ENCODE results near the gene ESRRA. TPM values are rescaled to one million over a fixed set of nuclear protein-coding genes. Genes with fewer than 3 reads are reported as not detected.

The ESRRA gene
- polyA plus RNA-seq, 1 donor (not counting 4 experiments of a cell fraction or from before 2014, with no cell fraction given): 20.8 TPM

DNA sequence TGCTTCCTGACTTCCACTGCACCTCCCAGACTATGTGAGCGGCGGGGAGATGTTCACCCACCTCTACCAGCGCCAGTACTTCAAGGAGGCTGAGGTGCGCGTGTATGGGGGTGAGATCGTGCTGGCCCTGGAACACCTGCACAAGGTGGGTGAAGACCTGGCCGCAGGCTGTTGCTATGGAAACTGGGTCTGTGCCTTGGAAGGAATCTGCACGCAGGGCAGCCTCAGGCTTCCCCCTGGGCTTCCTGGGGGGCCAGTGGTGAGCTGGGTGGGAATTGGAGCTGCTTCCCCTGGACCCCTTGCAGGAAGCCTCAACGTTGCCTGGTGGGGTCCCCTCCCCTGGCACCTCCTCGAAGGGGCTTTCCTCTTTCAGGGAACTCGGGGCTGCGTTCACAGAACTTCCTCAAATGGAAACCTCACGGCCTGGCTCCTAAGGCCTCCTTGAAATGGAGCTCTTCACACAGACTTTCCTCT, 55.2 kb downstream of the ESRRA start:
- no peak overlapping the region for H3K27ac ChIP-seq (ENCODE audit: control insufficient read depth, insufficient read depth, low read length)
- H3K4me1 ChIP-seq (ENCODE audit: control insufficient read depth, extremely low read depth, insufficient read depth, low read length): peaks cover 39% of the 10 kb centered on the region
- peaks cover 37% of the 10 kb centered on the region for H3K79me2 ChIP-seq (ENCODE audit: control insufficient read depth, insufficient read depth, low read length)
- H3K4me3 ChIP-seq (ENCODE audit: control insufficient read depth in 2 of 3, extremely low read depth in 1 of 3, insufficient read depth in 2 of 3, low read depth in 1 of 3, low read length in 3 of 3): peak overlapping the region; percentile 86 to 93 (median 90)
- no peak for TF ChIP-seq EZH2 (IDR thresholded peaks at IDR 0.05; ENCODE audit: low read length)
- TF ChIP-seq, protein P1, sequence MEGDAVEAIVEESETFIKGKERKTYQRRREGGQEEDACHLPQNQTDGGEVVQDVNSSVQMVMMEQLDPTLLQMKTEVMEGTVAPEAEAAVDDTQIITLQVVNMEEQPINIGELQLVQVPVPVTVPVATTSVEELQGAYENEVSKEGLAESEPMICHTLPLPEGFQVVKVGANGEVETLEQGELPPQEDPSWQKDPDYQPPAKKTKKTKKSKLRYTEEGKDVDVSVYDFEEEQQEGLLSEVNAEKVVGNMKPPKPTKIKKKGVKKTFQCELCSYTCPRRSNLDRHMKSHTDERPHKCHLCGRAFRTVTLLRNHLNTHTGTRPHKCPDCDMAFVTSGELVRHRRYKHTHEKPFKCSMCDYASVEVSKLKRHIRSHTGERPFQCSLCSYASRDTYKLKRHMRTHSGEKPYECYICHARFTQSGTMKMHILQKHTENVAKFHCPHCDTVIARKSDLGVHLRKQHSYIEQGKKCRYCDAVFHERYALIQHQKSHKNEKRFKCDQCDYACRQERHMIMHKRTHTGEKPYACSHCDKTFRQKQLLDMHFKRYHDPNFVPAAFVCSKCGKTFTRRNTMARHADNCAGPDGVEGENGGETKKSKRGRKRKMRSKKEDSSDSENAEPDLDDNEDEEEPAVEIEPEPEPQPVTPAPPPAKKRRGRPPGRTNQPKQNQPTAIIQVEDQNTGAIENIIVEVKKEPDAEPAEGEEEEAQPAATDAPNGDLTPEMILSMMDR (optimal IDR thresholded peaks at IDR 0.05 in 1 of 3, IDR thresholded peaks at IDR 0.05 in 1 of 3, conservative IDR thresholded peaks at IDR 0.05 in 1 of 3; ENCODE audit: extremely low read depth in 1 of 3, insufficient read depth in 2 of 3, low read length in 3 of 3): no peak
- H3K27me3 ChIP-seq (ENCODE audit: control insufficient read depth, extremely low read depth, insufficient read depth, low read length): no peaks in the 10 kb centered on the region
- H3K4me2 ChIP-seq (ENCODE audit: control insufficient read depth, extremely low read depth, insufficient read depth, low read depth, low read length): peak overlapping the region; percentile 97
- peaks cover 2% of the 10 kb centered on the region for H3K9me1 ChIP-seq (ENCODE audit: control insufficient read depth, extremely low read depth, insufficient read depth, low read length)
- DNase-seq (ENCODE audit: low read depth, low spot score): no peak
- peaks cover 34 to 41% of the 10 kb centered on the region in 2 experiments for H3K36me3 ChIP-seq (ENCODE audit: control insufficient read depth in 2 of 2, extremely low read depth in 1 of 2, insufficient read depth in 2 of 2, low read length in 2 of 2)
- H3K9ac ChIP-seq (ENCODE audit: control insufficient read depth, extremely low read depth, insufficient read depth, low read length): peak overlapping the region; percentile 1
- no peak overlapping the region for H2AFZ ChIP-seq (ENCODE audit: control insufficient read depth, low read length)
- no peak for FAIRE-seq
- dilution Hi-C loops (cut with MboI; ENCODE audit: extremely low pct_ligation_motif_present, low sequenced_read_pairs): no loop called here
- H4K20me1 ChIP-seq (ENCODE audit: control insufficient read depth, extremely low read depth, insufficient read depth, low read length): peaks cover 11% of the 10 kb centered on the region
- no peaks in the 10 kb centered on the region for H3K9me3 ChIP-seq (ENCODE audit: control insufficient read depth, low read depth, low read length)

DNA sequence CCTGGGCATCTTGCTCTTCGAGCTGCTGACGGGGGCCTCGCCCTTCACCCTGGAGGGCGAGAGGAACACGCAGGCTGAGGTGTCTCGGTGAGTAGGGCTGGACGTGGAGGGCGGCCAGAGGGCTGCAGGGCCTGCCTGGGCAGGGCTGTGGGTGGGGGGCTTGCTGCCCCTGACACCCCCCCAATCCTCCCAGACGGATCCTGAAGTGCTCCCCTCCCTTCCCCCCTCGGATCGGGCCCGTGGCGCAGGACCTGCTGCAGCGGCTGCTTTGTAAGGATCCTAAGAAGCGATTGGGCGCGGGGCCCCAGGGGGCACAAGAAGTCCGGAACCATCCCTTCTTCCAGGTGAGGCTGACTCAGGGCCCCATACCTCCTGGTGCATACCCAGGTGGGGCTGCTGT, 56.3 kb downstream of the ESRRA start:
- no peak overlapping the region for H3K4me3 ChIP-seq (ENCODE audit: control insufficient read depth in 2 of 3, extremely low read depth in 1 of 3, insufficient read depth in 2 of 3, low read depth in 1 of 3, low read length in 3 of 3)
- FAIRE-seq (no peak), DNase-seq (ENCODE audit: low read depth, low spot score) (no peak)
- no peak overlapping the region for H3K27ac ChIP-seq (ENCODE audit: control insufficient read depth, insufficient read depth, low read length)
- H3K27me3 ChIP-seq (ENCODE audit: control insufficient read depth, extremely low read depth, insufficient read depth, low read length): no peaks in the 10 kb centered on the region
- H2AFZ ChIP-seq (ENCODE audit: control insufficient read depth, low read length): no peak overlapping the region
- peaks cover 38 to 46% of the 10 kb centered on the region in 2 experiments for H3K36me3 ChIP-seq (ENCODE audit: control insufficient read depth in 2 of 2, extremely low read depth in 1 of 2, insufficient read depth in 2 of 2, low read length in 2 of 2)
- H4K20me1 ChIP-seq (ENCODE audit: control insufficient read depth, extremely low read depth, insufficient read depth, low read length): peaks cover 14% of the 10 kb centered on the region
- no peaks in the 10 kb centered on the region for H3K9me3 ChIP-seq (ENCODE audit: control insufficient read depth, low read depth, low read length)
- H3K4me1 ChIP-seq (ENCODE audit: control insufficient read depth, extremely low read depth, insufficient read depth, low read length): peaks cover 39% of the 10 kb centered on the region
- H3K9me1 ChIP-seq (ENCODE audit: control insufficient read depth, extremely low read depth, insufficient read depth, low read length): no peaks in the 10 kb centered on the region
- no peak overlapping the region for H3K4me2 ChIP-seq (ENCODE audit: control insufficient read depth, extremely low read depth, insufficient read depth, low read depth, low read length)
- peaks cover 37% of the 10 kb centered on the region for H3K79me2 ChIP-seq (ENCODE audit: control insufficient read depth, insufficient read depth, low read length)
- no peak overlapping the region for H3K9ac ChIP-seq (ENCODE audit: control insufficient read depth, extremely low read depth, insufficient read depth, low read length)
- TF ChIP-seq, protein P1 (optimal IDR thresholded peaks at IDR 0.05 in 1 of 3, IDR thresholded peaks at IDR 0.05 in 1 of 3, conservative IDR thresholded peaks at IDR 0.05 in 1 of 3; ENCODE audit: extremely low read depth in 1 of 3, insufficient read depth in 2 of 3, low read length in 3 of 3): no peak
- TF ChIP-seq EZH2 (IDR thresholded peaks at IDR 0.05; ENCODE audit: low read length): no peak
- dilution Hi-C loops (cut with MboI; ENCODE audit: extremely low pct_ligation_motif_present, low sequenced_read_pairs): no loop called here
